Activated B cell treated with CpG ODN at 0.5 μM for 24 hours (primary cell): ENCODE measurements around the gene GDPD5. TPM values are rescaled to one million over a fixed set of nuclear protein-coding genes. Genes with fewer than 3 reads are reported as not detected.

Experiments used
- ATAC-seq: fragments of 200-7000 bp; cut with Tn5 transposase; one replicate; pipeline ENCODE4 v1.10.0; 2021; ENCODE audit warnings: low read depth, mild to moderate bottlenecking, moderate library complexity
- CTCF ChIA-PET: fragments of 350-600 bp; sonication (Branson Sonifier 250); formaldehyde crosslinking; loops from one replicate; lab custom pipeline; 2021; ENCODE audit warnings: antibody characterized with exemption; lab: Charles Lee
- POLR2A ChIA-PET: fragments of 350-600 bp; sonication (Branson Sonifier 250); formaldehyde crosslinking; loops from one replicate; lab custom pipeline; 2021; ENCODE audit warnings: antibody characterized with exemption; lab: Charles Lee
- DNase-seq: peaks from one replicate; pipeline ENCODE4 v3.0.0; 2022
- H3K27ac Mint-ChIP-seq: one replicate; pipeline ENCODE4 v1.8.0; 2020; ENCODE audit warnings: mixed read lengths
- H3K27me3 Mint-ChIP-seq: one replicate; pipeline ENCODE4 v1.8.0; 2021; ENCODE audit warnings: mixed read lengths
- H3K36me3 Mint-ChIP-seq: one replicate; pipeline ENCODE4 v1.8.0; 2021; ENCODE audit warnings: low read depth, mixed read lengths
- H3K4me1 Mint-ChIP-seq: one replicate; pipeline ENCODE4 v1.8.0; 2021; ENCODE audit warnings: mixed read lengths
- H3K4me3 Mint-ChIP-seq: one replicate; pipeline ENCODE4 v1.8.0; 2020; ENCODE audit warnings: mild to moderate bottlenecking, mixed read lengths
- H3K9me3 Mint-ChIP-seq: one replicate; pipeline ENCODE4 v1.8.0; 2020; ENCODE audit warnings: mixed read lengths
- intact Hi-C: fragments of 100-400 bp; cut with micrococcal nuclease; formaldehyde crosslinking; loops from one replicate; pipeline ENCODE4 v1.15.1; 2024
- total RNA-seq: library from RNA; stranded (reverse); gene quantifications from 2 replicates; pipeline ENCODE4 v1.2.3, GENCODE V29; 2022
- TF ChIP-seq, protein P1 (sequence below): fragments of 200-600 bp; IDR thresholded peaks from one replicate; pipeline ENCODE4 v1.8.0; 2022; ENCODE audit warnings: antibody characterized with exemption, mild to moderate bottlenecking

The GDPD5 gene
- total RNA-seq, 1 donor from 2014 or later = 22.2 TPM

DNA sequence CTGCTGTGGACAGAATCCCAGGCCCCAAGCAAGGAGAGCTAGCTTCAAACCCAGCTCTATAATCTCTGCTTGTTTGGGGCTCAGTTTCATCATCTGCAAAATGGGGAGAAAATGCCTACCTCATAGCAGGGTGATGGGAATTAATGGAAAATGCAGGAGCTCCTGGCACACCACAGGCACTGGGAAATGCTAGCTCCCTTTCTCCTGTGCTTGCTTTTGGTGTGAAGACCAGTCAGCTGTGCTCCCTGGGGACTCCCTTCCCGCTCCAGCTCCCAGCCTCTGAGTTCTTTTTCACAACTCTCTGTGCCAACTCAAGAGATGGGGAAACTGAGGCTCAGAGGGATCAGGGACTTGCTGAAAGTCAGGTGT is 28.1 kb upstream of the GDPD5 start:
- H3K27ac Mint-ChIP-seq = no peak overlapping the region
- TF ChIP-seq, protein P1, sequence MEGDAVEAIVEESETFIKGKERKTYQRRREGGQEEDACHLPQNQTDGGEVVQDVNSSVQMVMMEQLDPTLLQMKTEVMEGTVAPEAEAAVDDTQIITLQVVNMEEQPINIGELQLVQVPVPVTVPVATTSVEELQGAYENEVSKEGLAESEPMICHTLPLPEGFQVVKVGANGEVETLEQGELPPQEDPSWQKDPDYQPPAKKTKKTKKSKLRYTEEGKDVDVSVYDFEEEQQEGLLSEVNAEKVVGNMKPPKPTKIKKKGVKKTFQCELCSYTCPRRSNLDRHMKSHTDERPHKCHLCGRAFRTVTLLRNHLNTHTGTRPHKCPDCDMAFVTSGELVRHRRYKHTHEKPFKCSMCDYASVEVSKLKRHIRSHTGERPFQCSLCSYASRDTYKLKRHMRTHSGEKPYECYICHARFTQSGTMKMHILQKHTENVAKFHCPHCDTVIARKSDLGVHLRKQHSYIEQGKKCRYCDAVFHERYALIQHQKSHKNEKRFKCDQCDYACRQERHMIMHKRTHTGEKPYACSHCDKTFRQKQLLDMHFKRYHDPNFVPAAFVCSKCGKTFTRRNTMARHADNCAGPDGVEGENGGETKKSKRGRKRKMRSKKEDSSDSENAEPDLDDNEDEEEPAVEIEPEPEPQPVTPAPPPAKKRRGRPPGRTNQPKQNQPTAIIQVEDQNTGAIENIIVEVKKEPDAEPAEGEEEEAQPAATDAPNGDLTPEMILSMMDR = no peak
- ChIA-PET CTCF (interaction anchor here (0.6 kb wide), 1 partner anchor 75 kb away, joined by 3 read pairs; no protein-coding TSS in a partner anchor), POLR2A (interaction anchor here (0.8 kb wide), 1 partner anchor 10 kb away, joined by 3 read pairs; no protein-coding TSS in a partner anchor)
- ATAC-seq (no peak), DNase-seq (no peak)
- no peaks in the 10 kb centered on the region for H3K36me3 Mint-ChIP-seq
- H3K4me3 Mint-ChIP-seq = no peak overlapping the region
- H3K9me3 Mint-ChIP-seq = no peaks in the 10 kb centered on the region
- intact Hi-C loops = no loop called here
- H3K4me1 Mint-ChIP-seq = no peaks in the 10 kb centered on the region
- H3K27me3 Mint-ChIP-seq = no peaks in the 10 kb centered on the region

DNA sequence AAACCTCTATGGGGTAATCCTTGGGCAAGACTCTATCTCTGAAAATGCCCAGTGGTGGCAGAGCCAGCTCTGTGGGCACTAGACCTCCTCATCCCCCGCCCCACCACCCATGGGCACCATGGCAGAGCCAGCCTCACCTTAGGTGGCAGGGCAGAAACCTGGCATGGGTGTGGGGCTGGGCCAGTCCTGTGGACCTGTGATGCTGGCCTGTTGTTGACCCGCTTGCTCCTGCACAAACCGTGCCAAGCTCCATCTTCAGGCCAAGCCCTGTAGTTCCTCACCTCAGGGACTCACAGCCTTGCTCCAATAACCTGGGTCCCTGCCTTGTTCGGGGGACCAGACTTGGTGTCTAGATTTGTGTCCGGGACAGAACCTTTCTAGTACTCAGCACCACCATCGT is 27.4 kb upstream of the GDPD5 start:
- intact Hi-C loops = no loop called here
- ChIA-PET CTCF (no interaction called here), POLR2A (interaction anchor here (0.7 kb wide), 1 partner anchor 9 kb away, joined by 3 read pairs; the partner anchor contains the start of gene SERPINH1)
- Mint-ChIP-seq H3K27me3 (no peaks in the 10 kb centered on the region), H3K9me3 (no peaks in the 10 kb centered on the region), H3K4me3 (no peak overlapping the region), H3K36me3 (no peaks in the 10 kb centered on the region), H3K4me1 (no peaks in the 10 kb centered on the region), H3K27ac (no peak overlapping the region)
- TF ChIP-seq, protein P1 = no peak
- DNase-seq (no peak), ATAC-seq (no peak)

DNA sequence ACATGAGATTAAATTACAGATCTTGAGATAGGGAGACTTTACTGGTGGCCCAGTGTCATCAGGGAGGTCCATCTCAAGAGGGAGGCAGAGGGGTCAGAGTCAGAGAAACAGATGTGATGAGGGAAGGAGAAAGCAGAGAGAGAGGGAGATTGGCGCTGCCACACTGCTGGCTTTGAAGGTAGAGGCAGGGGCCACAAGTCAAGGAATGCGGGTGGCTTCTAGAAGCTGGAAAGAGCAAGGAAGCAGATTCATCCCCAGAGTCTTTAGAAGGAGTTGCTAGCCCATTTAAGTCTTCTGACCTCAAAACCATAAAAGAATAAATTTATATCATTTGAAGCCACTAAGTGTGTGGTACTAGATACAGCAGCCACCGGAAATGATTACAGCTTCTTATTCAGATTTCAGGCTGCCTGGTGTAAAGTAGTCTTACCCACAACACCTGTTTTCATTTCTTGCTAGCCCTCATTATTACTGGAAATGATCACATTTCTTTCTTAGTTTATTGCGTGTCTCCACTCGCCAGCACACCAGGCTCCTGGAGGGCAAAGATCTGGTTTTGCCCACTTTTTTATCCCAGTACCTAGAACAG is 23.7 kb upstream of the GDPD5 start:
- H3K27ac Mint-ChIP-seq = no peak overlapping the region
- peaks cover 14% of the 10 kb centered on the region for H3K27me3 Mint-ChIP-seq
- H3K36me3 Mint-ChIP-seq = no peaks in the 10 kb centered on the region
- H3K4me3 Mint-ChIP-seq = no peak overlapping the region
- no peaks in the 10 kb centered on the region for H3K9me3 Mint-ChIP-seq
- POLR2A ChIA-PET = interaction anchor here (0.6 kb wide), 1 partner anchor 129 kb away, joined by 13 read pairs; no protein-coding TSS in a partner anchor
- intact Hi-C loops = loop anchor here (5.0 kb wide), 1 partner anchor 118 kb away; the partner anchor contains the start of gene MAP6
- ATAC-seq (no peak), DNase-seq (no peak)
- TF ChIP-seq, protein P1 = no peak
- CTCF ChIA-PET = no interaction called here
- H3K4me1 Mint-ChIP-seq = no peaks in the 10 kb centered on the region

DNA sequence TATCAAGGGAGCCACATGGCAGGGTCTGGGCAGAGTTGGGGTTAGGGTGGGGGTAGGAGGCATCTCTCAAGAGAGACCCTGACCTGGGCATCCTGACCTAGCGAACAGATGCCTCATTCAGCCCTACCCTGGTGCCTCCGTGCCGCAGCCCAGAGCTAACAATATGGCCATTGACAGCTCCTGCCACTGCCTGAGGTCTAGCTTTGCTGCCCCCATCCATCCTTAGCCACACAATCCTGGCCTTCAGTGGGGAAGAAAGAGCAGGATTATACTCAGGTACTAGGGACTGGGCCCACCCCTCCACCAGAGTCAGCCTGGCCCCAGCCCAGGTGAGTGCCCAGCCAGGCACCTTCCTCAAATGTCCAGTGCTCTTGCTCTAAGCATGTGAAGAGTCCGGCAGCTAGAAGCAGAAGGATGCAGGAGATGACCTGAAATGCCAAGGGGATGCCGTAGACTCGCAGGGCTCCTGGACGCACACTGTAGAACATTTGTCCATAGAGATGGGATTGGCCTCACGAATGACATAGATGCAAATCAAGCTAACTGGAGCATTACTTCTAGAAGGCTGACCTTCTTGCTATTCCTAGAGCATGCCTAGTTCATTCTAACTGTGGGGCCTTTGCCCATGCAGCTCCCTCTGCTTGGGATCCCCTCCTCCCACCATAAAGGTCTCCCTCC is 23.0 kb upstream of the GDPD5 start:
- POLR2A ChIA-PET = interaction anchor here (0.6 kb wide), 1 partner anchor 129 kb away, joined by 13 read pairs; no protein-coding TSS in a partner anchor
- Mint-ChIP-seq H3K27me3 (peaks cover 17% of the 10 kb centered on the region), H3K36me3 (no peaks in the 10 kb centered on the region), H3K9me3 (no peaks in the 10 kb centered on the region), H3K4me1 (no peaks in the 10 kb centered on the region), H3K27ac (no peak overlapping the region), H3K4me3 (no peak overlapping the region)
- no peak for DNase-seq
- intact Hi-C loops = loop anchor here (5.0 kb wide), 1 partner anchor 119 kb away; the partner anchor contains the start of gene MAP6
- CTCF ChIA-PET = interaction anchor here (1.2 kb wide), 1 partner anchor 319 kb away, joined by 4 read pairs; no protein-coding TSS in a partner anchor
- TF ChIP-seq, protein P1 = no peak
- ATAC-seq = no peak

DNA sequence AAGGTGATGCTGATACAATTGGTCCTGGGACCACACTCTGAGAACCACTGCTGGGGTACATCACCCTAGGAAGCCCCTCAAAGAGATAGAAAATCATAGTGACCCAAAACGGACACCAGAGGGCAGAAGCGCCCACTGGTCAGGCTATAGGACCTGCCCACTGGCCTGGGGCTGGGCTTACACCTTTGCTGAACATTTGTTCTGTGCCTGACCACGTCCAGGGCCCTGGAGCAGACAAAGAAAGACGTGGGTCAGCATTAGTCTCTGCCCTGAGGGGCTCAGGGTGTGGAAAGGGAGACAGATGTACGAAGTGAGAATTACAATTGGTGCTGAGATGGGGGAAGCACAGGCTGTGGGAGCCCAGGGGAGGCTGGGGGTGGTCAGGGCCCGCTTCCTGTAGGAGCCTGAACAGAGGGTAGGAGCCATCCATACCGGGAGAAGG is 21.9 kb upstream of the GDPD5 start:
- ChIA-PET CTCF (interaction anchor here (1.2 kb wide), 1 partner anchor 320 kb away, joined by 4 read pairs; no protein-coding TSS in a partner anchor), POLR2A (no interaction called here)
- Mint-ChIP-seq H3K9me3 (no peaks in the 10 kb centered on the region), H3K36me3 (no peaks in the 10 kb centered on the region), H3K4me1 (no peaks in the 10 kb centered on the region), H3K27ac (no peak overlapping the region), H3K27me3 (peaks cover 17% of the 10 kb centered on the region), H3K4me3 (no peak overlapping the region)
- TF ChIP-seq, protein P1 = no peak
- DNase-seq (no peak), ATAC-seq (peak; percentile 61)
- intact Hi-C loops = loop anchor here (1.0 to 5.0 kb wide), 8 partner anchors 50 to 771 kb away; partner anchors contain the start of genes DGAT2 and MAP6
